CD8-positive, alpha-beta memory T cell (primary cell): ENCODE results near the gene ABR. TPM values are rescaled to one million over a fixed set of nuclear protein-coding genes. Genes with fewer than 3 reads are reported as not detected.

Experiments used
- CTCF ChIA-PET: fragments of 350-600 bp; sonication (Branson Sonifier 250); formaldehyde crosslinking; loops from one replicate; lab custom pipeline; 2021; ENCODE audit warnings: antibody characterized with exemption; lab: Charles Lee
- POLR2A ChIA-PET: fragments of 350-600 bp; sonication (Branson Sonifier 250); formaldehyde crosslinking; loops from one replicate; lab custom pipeline; 2021; ENCODE audit warnings: antibody characterized with exemption; lab: Charles Lee
- DNase-seq, 5 donors: peaks; one replicate each; pipeline versions ENCODE4 v3.0.0 to v3.0.0-alpha.2; 2020 to 2022; ENCODE audit warnings: mixed read lengths in 1 of 5
- H3K27ac ChIP-seq: one replicate; pipeline ENCODE4 v1.7.0; 2013; ENCODE audit warnings: low read depth, mild to moderate bottlenecking, low read length, moderate library complexity
- H3K27me3 ChIP-seq: 2 replicates; pipeline ENCODE4 v1.7.0; 2013; ENCODE audit warnings: low read length, mild to moderate bottlenecking; ENCODE audit not compliant: insufficient read depth, poor library complexity, severe bottlenecking
- H3K36me3 ChIP-seq: 2 replicates; pipeline ENCODE4 v1.7.0; 2013; ENCODE audit warnings: mild to moderate bottlenecking, low read length, moderate library complexity; ENCODE audit not compliant: insufficient read depth
- H3K4me1 ChIP-seq: 2 replicates; pipeline ENCODE4 v1.7.0; 2013; ENCODE audit warnings: mild to moderate bottlenecking, low read length, moderate library complexity; ENCODE audit not compliant: insufficient read depth
- H3K4me3 ChIP-seq: 2 replicates; pipeline ENCODE4 v1.7.0; 2013; ENCODE audit warnings: mild to moderate bottlenecking, low read length
- H3K9me3 ChIP-seq: 2 replicates; pipeline ENCODE4 v1.7.0; 2013; ENCODE audit warnings: mild to moderate bottlenecking, low read length
- H3K27ac Mint-ChIP-seq, 8 donors: one replicate each; pipeline ENCODE4 v1.8.0; 2020 to 2021; ENCODE audit warnings: mixed read lengths in 8 of 8, mild to moderate bottlenecking in 6 of 8, inconsistent platforms in 3 of 8, moderate library complexity in 3 of 8
- H3K27me3 Mint-ChIP-seq, 2 donors: one replicate each; pipeline ENCODE4 v1.8.0; 2020 to 2021; ENCODE audit warnings: mixed read lengths in 2 of 2, mild to moderate bottlenecking in 1 of 2, moderate library complexity in 1 of 2
- H3K36me3 Mint-ChIP-seq, 3 donors: one replicate each; pipeline ENCODE4 v1.8.0; 2020 to 2021; ENCODE audit warnings: mixed read lengths in 3 of 3, inconsistent platforms in 1 of 3, mild to moderate bottlenecking in 1 of 3
- H3K4me1 Mint-ChIP-seq, 3 donors: one replicate each; pipeline ENCODE4 v1.8.0; 2020 to 2021; ENCODE audit warnings: mixed read lengths in 3 of 3, inconsistent platforms in 1 of 3, mild to moderate bottlenecking in 1 of 3
- H3K4me3 Mint-ChIP-seq, 7 donors: one replicate each; pipeline ENCODE4 v1.8.0; 2020 to 2021; ENCODE audit warnings: mixed read lengths in 7 of 7, mild to moderate bottlenecking in 6 of 7, moderate library complexity in 4 of 7, inconsistent platforms in 2 of 7
- H3K9me3 Mint-ChIP-seq, 5 donors: one replicate each; pipeline ENCODE4 v1.8.0; 2020 to 2022; ENCODE audit warnings: mixed read lengths in 5 of 5, mild to moderate bottlenecking in 3 of 5, moderate library complexity in 2 of 5, inconsistent platforms in 1 of 5
- polyA plus RNA-seq: library from polyadenylated mRNA; unstranded; fragments of 300-500 nt; fragmentation: Illumina TruSeq; gene quantifications from one replicate; pipeline ENCODE4 v1.2.3, GENCODE V29; 2021
- total RNA-seq, 2 experiments: library from RNA; stranded (reverse); gene quantifications; one replicate each; pipeline ENCODE4 v1.2.3, GENCODE V29; 2021

Gene ABR
- 10 to 100 TPM; 60.4 to 60.8 TPM for total RNA-seq
- polyA plus RNA-seq, result 26.9 TPM

- H3K4me3 ChIP-seq, result no peak within 1 kb of the TSS
- POLR2A ChIA-PET, result interaction anchor here (1.8 kb wide), 1 partner anchor 18 kb away, joined by 10 read pairs; no protein-coding TSS in a partner anchor
Observed at GRCh38 chr17:1179818-1180742, at the start of gene ABR. ABR (minus strand) TSS chr17:1179981; CDS start chr17:1179727, 254 bp downstream.

GRCh38 chr17:1229349-1229899 is 49.6 kb upstream of the ABR start:
- peaks cover 0 to 1% (median 0%) of the 10 kb centered on the region in 5 donors for H3K9me3 Mint-ChIP-seq
- Histone ChIP-seq H3K36me3 (no peaks in the 10 kb centered on the region), H3K4me3 (no peak overlapping the region), H3K9me3 (no peaks in the 10 kb centered on the region), H3K27ac (no peak overlapping the region), H3K4me1 (peaks cover 5% of the 10 kb centered on the region), H3K27me3 (peaks cover 5% of the 10 kb centered on the region)
- peaks cover 16 to 30% (median 21%) of the 10 kb centered on the region in 3 donors for H3K4me1 Mint-ChIP-seq
- DNase-seq, result peak; percentile 18 to 49 (median 34)
- H3K36me3 Mint-ChIP-seq, result peaks cover 0 to 4% (median 3%) of the 10 kb centered on the region in 3 donors
- ChIA-PET POLR2A (interaction anchor here (1.0 to 1.7 kb wide), 4 partner anchors 29 to 121 kb away, joined by 3 to 4 read pairs (median 3); no protein-coding TSS in a partner anchor), CTCF (interaction anchor here (1.0 to 2.0 kb wide), 6 partner anchors 17 to 107 kb away, joined by 3 to 5 read pairs (median 4); no protein-coding TSS in a partner anchor)
- H3K27me3 Mint-ChIP-seq, result peaks cover 24 to 35% of the 10 kb centered on the region in 2 donors
- peak overlapping the region in 1 of 8 donors; percentile 38 for H3K27ac Mint-ChIP-seq
- H3K4me3 Mint-ChIP-seq, result peak overlapping the region; percentile 21 to 93 (median 73)

More at GRCh38 chr17:1179818-1180742, at the start of gene ABR:
- peak within 1 kb of the TSS in 4 of 8 donors; percentile 3 to 60 (median 38) for H3K27ac Mint-ChIP-seq
- peak; percentile 59 to 82 (median 61) for DNase-seq
- no peaks in the 10 kb centered on the region for H3K9me3 Mint-ChIP-seq
- H3K27me3 ChIP-seq, result no peaks in the 10 kb centered on the region
- peak within 1 kb of the TSS; percentile 71 to 90 (median 75) for H3K4me3 Mint-ChIP-seq
- no peaks in the 10 kb centered on the region for H3K36me3 ChIP-seq
- no peak within 1 kb of the TSS for H3K27ac ChIP-seq
- no peaks in the 10 kb centered on the region for H3K9me3 ChIP-seq
- peaks cover 4% of the 10 kb centered on the region for H3K4me1 ChIP-seq
- CTCF ChIA-PET, result interaction anchor here (1.0 kb wide), 1 partner anchor 18 kb away, joined by 3 read pairs; no protein-coding TSS in a partner anchor
- H3K4me1 Mint-ChIP-seq, result peaks cover 0 to 44% (median 6%) of the 10 kb centered on the region in 3 donors
- H3K27me3 Mint-ChIP-seq, result no peaks in the 10 kb centered on the region
- no peaks in the 10 kb centered on the region for H3K36me3 Mint-ChIP-seq

GRCh38 chr17:1228781-1229348 is 49.1 kb upstream of the ABR start:
- ChIA-PET CTCF (interaction anchor here (0.6 to 2.0 kb wide), 5 partner anchors 16 to 44 kb away, joined by 3 to 5 read pairs (median 4); no protein-coding TSS in a partner anchor), POLR2A (interaction anchor here (0.5 to 1.7 kb wide), 5 partner anchors 28 to 440 kb away, joined by 3 to 5 read pairs (median 4); no protein-coding TSS in a partner anchor)
- no peak for DNase-seq
- Histone ChIP-seq H3K4me3 (no peak overlapping the region), H3K4me1 (peaks cover 5% of the 10 kb centered on the region), H3K9me3 (no peaks in the 10 kb centered on the region), H3K27me3 (peaks cover 5% of the 10 kb centered on the region), H3K36me3 (no peaks in the 10 kb centered on the region), H3K27ac (no peak overlapping the region)
- Mint-ChIP-seq H3K4me3 (peak overlapping the region in 2 of 7 donors; percentile 90 to 93), H3K36me3 (peaks cover 0 to 4% (median 0%) of the 10 kb centered on the region in 3 donors), H3K27ac (no peak overlapping the region), H3K4me1 (peaks cover 16 to 30% (median 21%) of the 10 kb centered on the region in 3 donors), H3K9me3 (peaks cover 0 to 1% (median 0%) of the 10 kb centered on the region in 5 donors), H3K27me3 (peaks cover 24 to 29% of the 10 kb centered on the region in 2 donors)

- peak overlapping the region; percentile 13 to 85 (median 55) for H3K27ac Mint-ChIP-seq
- Histone ChIP-seq H3K36me3 (no peaks in the 10 kb centered on the region), H3K27ac (no peak overlapping the region), H3K9me3 (no peaks in the 10 kb centered on the region), H3K4me3 (no peak overlapping the region), H3K4me1 (peaks cover 5% of the 10 kb centered on the region), H3K27me3 (peaks cover 5% of the 10 kb centered on the region)
- DNase-seq, result peak in 4 of 5 donors; percentile 21 to 52 (median 41)
- peaks cover 0 to 1% (median 0%) of the 10 kb centered on the region in 5 donors for H3K9me3 Mint-ChIP-seq
- peaks cover 16 to 30% (median 21%) of the 10 kb centered on the region in 3 donors for H3K4me1 Mint-ChIP-seq
- H3K36me3 Mint-ChIP-seq, result peaks cover 0 to 4% (median 0%) of the 10 kb centered on the region in 3 donors
- peaks cover 24 to 28% of the 10 kb centered on the region in 2 donors for H3K27me3 Mint-ChIP-seq
- POLR2A ChIA-PET, result interaction anchor here (0.5 to 1.7 kb wide), 4 partner anchors 27 to 440 kb away, joined by 3 to 5 read pairs (median 4); no protein-coding TSS in a partner anchor
- CTCF ChIA-PET, result interaction anchor here (0.6 to 2.0 kb wide), 5 partner anchors 15 to 45 kb away, joined by 3 to 5 read pairs (median 4); no protein-coding TSS in a partner anchor
- H3K4me3 Mint-ChIP-seq, result peak overlapping the region; percentile 84 to 93 (median 89)
Observed at GRCh38 chr17:1227917-1228780, 48.4 kb upstream of the ABR start.

GRCh38 chr17:1227365-1227764 is 47.6 kb upstream of the ABR start:
- no peaks in the 10 kb centered on the region for H3K36me3 ChIP-seq
- H3K9me3 Mint-ChIP-seq, result peaks cover 0 to 1% (median 0%) of the 10 kb centered on the region in 5 donors
- H3K4me3 Mint-ChIP-seq, result peak overlapping the region; percentile 49 to 93 (median 88)
- peak overlapping the region in 2 of 8 donors; percentile 42 to 84 for H3K27ac Mint-ChIP-seq
- H3K27me3 Mint-ChIP-seq, result peaks cover 19 to 22% of the 10 kb centered on the region in 2 donors
- H3K4me1 ChIP-seq, result peaks cover 5% of the 10 kb centered on the region
- H3K9me3 ChIP-seq, result no peaks in the 10 kb centered on the region
- peaks cover 16 to 30% (median 21%) of the 10 kb centered on the region in 3 donors for H3K4me1 Mint-ChIP-seq
- CTCF ChIA-PET, result no interaction called here
- peaks cover 0 to 4% (median 0%) of the 10 kb centered on the region in 3 donors for H3K36me3 Mint-ChIP-seq
- POLR2A ChIA-PET, result no interaction called here
- no peak overlapping the region for H3K27ac ChIP-seq
- no peak for DNase-seq
- H3K4me3 ChIP-seq, result no peak overlapping the region
- peaks cover 5% of the 10 kb centered on the region for H3K27me3 ChIP-seq

GRCh38 chr17:1226308-1226707 is 46.5 kb upstream of the ABR start:
- Histone ChIP-seq H3K4me3 (no peak overlapping the region), H3K27ac (no peak overlapping the region), H3K27me3 (peaks cover 5% of the 10 kb centered on the region), H3K4me1 (peaks cover 5% of the 10 kb centered on the region), H3K36me3 (no peaks in the 10 kb centered on the region), H3K9me3 (no peaks in the 10 kb centered on the region)
- Mint-ChIP-seq H3K4me3 (no peak overlapping the region), H3K4me1 (peaks cover 14 to 24% (median 21%) of the 10 kb centered on the region in 3 donors), H3K27ac (no peak overlapping the region), H3K36me3 (peaks cover 0 to 4% (median 3%) of the 10 kb centered on the region in 3 donors), H3K27me3 (peaks cover 10 to 12% of the 10 kb centered on the region in 2 donors), H3K9me3 (no peaks in the 10 kb centered on the region)
- no peak for DNase-seq
- ChIA-PET POLR2A (no interaction called here), CTCF (no interaction called here)
